ENCODE measurements around the gene MED16.

GRCh38 chr19:927780-928401 is 34.9 kb upstream of the MED16 start:
- no peak for TF ChIP-seq CTCF (IDR thresholded peaks at IDR 0.05)
- no peak for TF ChIP-seq POLR2A (IDR thresholded peaks at IDR 0.05)

All from adrenal gland (tissue), 5 donors.